GM12878 (cell line): ENCODE data around the gene ADAP1. TPM values are rescaled to one million over a fixed set of nuclear protein-coding genes. Genes with fewer than 3 reads are reported as not detected.

Source experiments
- ATAC-seq: fragments of 200-7000 bp; cut with Tn5 transposase; 3 replicates; pipeline ENCODE4 v1.9.1; 2020; ENCODE audit warnings: mild to moderate bottlenecking, moderate library complexity
- BruUV-seq: library from RNA; stranded (reverse); fragments of 400-500 nt; replicated peaks from 2 replicates; lab custom pipeline; 2021; lab: Mats Ljungman, UMichigan
- CTCF ChIA-PET: fragments of 300-600 bp; sonication (Branson Sonifier 250); formaldehyde crosslinking; extraction: SDS; loops from one replicate; lab custom pipeline; 2021; ENCODE audit warnings: inconsistent platforms; lab: Yijun Ruan, JAX
- POLR2A ChIA-PET: fragments of 350-600 bp; formaldehyde crosslinking; extraction: SDS; loops from one replicate; lab custom pipeline; 2021; ENCODE audit warnings: inconsistent platforms; lab: Charles Lee
- RAD21 ChIA-PET: fragments of 300-600 bp; sonication (Branson Sonifier 250); formaldehyde crosslinking; loops from one replicate; lab custom pipeline; 2023; ENCODE audit warnings: antibody characterized with exemption; ENCODE audit not compliant: unreplicated experiment; lab: Charles Lee
- SMC1A ChIA-PET: fragments of 300-600 bp; sonication (Branson Sonifier 250); formaldehyde crosslinking; loops from one replicate; lab custom pipeline; 2023; ENCODE audit not compliant: unreplicated experiment, uncharacterized antibody; lab: Charles Lee
- DNase-seq: peaks from one replicate; pipeline ENCODE4 v3.0.0-alpha.2; 2011; ENCODE audit warnings: low read depth, low spot score
- FAIRE-seq: peaks from 3 replicates; lab custom pipeline; 2011; peaks lifted over from hg19 to GRCh38; lab: Jason Lieb, UNC
- H2AFZ ChIP-seq: 2 replicates; pipeline ENCODE4 v1.6.0; 2011; ENCODE audit warnings: low read depth, low read length, control low read depth; ENCODE audit not compliant: control insufficient read depth
- H3K27ac ChIP-seq: 2 replicates; pipeline ENCODE4 v1.5.1; 2011; ENCODE audit warnings: control low read depth; ENCODE audit not compliant: control insufficient read depth, insufficient read depth
- H3K27me3 ChIP-seq, 2 experiments: replicated peaks in 1 of 2; 2 replicates each; pipeline versions ENCODE4 v1.6.0 to v1.6.1; 2011; ENCODE audit warnings: low read length in 1 of 2; ENCODE audit not compliant: control insufficient read depth in 2 of 2, insufficient read depth in 2 of 2
- H3K36me3 ChIP-seq, 2 experiments: 2 replicates each; pipeline ENCODE4 v1.5.1; 2011; ENCODE audit warnings: low read length in 1 of 2; ENCODE audit not compliant: control insufficient read depth in 2 of 2, insufficient read depth in 2 of 2
- H3K4me1 ChIP-seq: 2 replicates; pipeline ENCODE4 v1.6.1; 2011; ENCODE audit warnings: mild to moderate bottlenecking, low read length, moderate library complexity, mixed read lengths; ENCODE audit not compliant: control insufficient read depth, insufficient read depth
- H3K4me2 ChIP-seq: 2 replicates; pipeline ENCODE4 v1.6.0; 2011; ENCODE audit warnings: control low read depth; ENCODE audit not compliant: control insufficient read depth, insufficient read depth
- H3K4me3 ChIP-seq: fragments of 200-600 bp; sonication (generic); 2 replicates; pipeline ENCODE4 v1.5.1; 2016
- H3K79me2 ChIP-seq: 2 replicates; pipeline ENCODE4 v1.6.0; 2011; ENCODE audit warnings: low read length; ENCODE audit not compliant: control insufficient read depth, insufficient read depth
- H3K9ac ChIP-seq: 2 replicates; pipeline ENCODE4 v1.8.0; 2011; ENCODE audit warnings: low read length, control low read depth, mixed read lengths; ENCODE audit not compliant: control insufficient read depth, insufficient read depth
- H3K9me3 ChIP-seq: replicated peaks from 3 replicates; pipeline ENCODE4 v1.5.1; 2011; ENCODE audit warnings: mild to moderate bottlenecking, low read length; ENCODE audit not compliant: control insufficient read depth, insufficient read depth
- H4K20me1 ChIP-seq: 2 replicates; pipeline ENCODE4 v1.6.0; 2011; ENCODE audit not compliant: control insufficient read depth, insufficient read depth
- BRCA1 ChIP-seq: IDR thresholded peaks from 2 replicates; pipeline ENCODE4 v1.6.1; 2011; ENCODE audit warnings: low read depth, low read length, improper control_type of control experiment
- CHD4 ChIP-seq: fragments of 200-600 bp; sonication (generic); IDR thresholded peaks from 2 replicates; pipeline ENCODE4 v1.6.1; 2016; ENCODE audit warnings: mild to moderate bottlenecking
- E2F4 ChIP-seq: IDR thresholded peaks from 2 replicates; pipeline ENCODE4 v1.6.1; 2012; ENCODE audit warnings: low read depth, low read length, improper control_type of control experiment
- FOXK2 ChIP-seq: fragments of 450-650 bp; IDR thresholded peaks from 2 replicates; pipeline ENCODE4 v1.6.1; 2017; ENCODE audit warnings: mild to moderate bottlenecking, moderate library complexity
- NFYA ChIP-seq: IDR thresholded peaks from 2 replicates; pipeline ENCODE4 v1.6.1; 2011; ENCODE audit warnings: low read depth, mild to moderate bottlenecking, low read length, improper control_type of control experiment, borderline replicate concordance
- TARDBP ChIP-seq: IDR thresholded peaks from 2 replicates; pipeline ENCODE4 v1.6.1; 2016; ENCODE audit warnings: borderline replicate concordance
- TCF3 ChIP-seq: IDR thresholded peaks from 2 replicates; pipeline ENCODE4 v1.6.1; 2012; ENCODE audit warnings: low read depth, mild to moderate bottlenecking, low read length, borderline replicate concordance; ENCODE audit not compliant: insufficient read depth
- ZNF592 ChIP-seq: fragments of 450-650 bp; IDR thresholded peaks from 2 replicates; pipeline ENCODE4 v1.6.1; 2017; ENCODE audit warnings: mild to moderate bottlenecking, moderate library complexity
- ZNF622 ChIP-seq: fragments of 450-650 bp; IDR thresholded peaks from 2 replicates; pipeline ENCODE4 v1.6.1; 2017; ENCODE audit warnings: mild to moderate bottlenecking, inconsistent platforms
- WGBS: methylation state at CpG from one replicate; pipeline ENCODE4 v1.1.6; 2016; ENCODE audit warnings: low lambda C conversion rate; ENCODE audit not compliant: insufficient replicate concordance, insufficient coverage; ENCODE audit errors: missing lambda C conversion rate; 5-methylcytosine and 5-hydroxymethylcytosine counted together
- in situ Hi-C: fragments of 300-500 bp; cut with MboI; formaldehyde crosslinking; loops from 9 replicates; pipeline ENCODE4 v1.14.3; 2018; ENCODE audit warnings: mixed read lengths
- intact Hi-C: fragments of 100-400 bp; cut with micrococcal nuclease; formaldehyde crosslinking; loops from one replicate; pipeline ENCODE4 v1.14.2; 2022; ENCODE audit not compliant: unreplicated experiment
- polyA plus RNA-seq, 11 experiments: library from polyadenylated mRNA; depleted of rRNA in 4 of 11; unstranded in 6 of 11; stranded (reverse) in 5 of 11; fragments of >200 nt; fragmentation: Nextera tagmentation in 4 of 11; fragmentation: Illumina TruSeq in 1 of 11; extraction: Ambion mirVana in 4 of 11; extraction: Trizol in 1 of 11; gene quantifications; 1 replicate in 1 of 11; 2 replicates in 10 of 11; pipeline versions ENCODE4 v1.2.1 to v1.2.3, GENCODE V29; 2011 to 2016; ENCODE audit warnings: inconsistent platforms in 2 of 11, missing spikeins in 2 of 11, low read depth in 1 of 11
- total RNA-seq, 4 experiments: library from RNA; depleted of rRNA in 3 of 4; stranded (reverse); fragments of >200 nt in 3 of 4; fragmentation: Illumina TruSeq in 1 of 4; extraction: Trizol in 1 of 4; gene quantifications; 2 replicates each; pipeline versions ENCODE4 v1.2.1 to v1.2.3, GENCODE V29; 2013 to 2021

ADAP1 gene
- total and polyA plus RNA-seq, 10 of the 15 experiments (the other 5 are each of a cell fraction or from before 2014, with no cell fraction given): 0.22 to 44.2 (median 22.0) TPM; not detected in 1

DNA sequence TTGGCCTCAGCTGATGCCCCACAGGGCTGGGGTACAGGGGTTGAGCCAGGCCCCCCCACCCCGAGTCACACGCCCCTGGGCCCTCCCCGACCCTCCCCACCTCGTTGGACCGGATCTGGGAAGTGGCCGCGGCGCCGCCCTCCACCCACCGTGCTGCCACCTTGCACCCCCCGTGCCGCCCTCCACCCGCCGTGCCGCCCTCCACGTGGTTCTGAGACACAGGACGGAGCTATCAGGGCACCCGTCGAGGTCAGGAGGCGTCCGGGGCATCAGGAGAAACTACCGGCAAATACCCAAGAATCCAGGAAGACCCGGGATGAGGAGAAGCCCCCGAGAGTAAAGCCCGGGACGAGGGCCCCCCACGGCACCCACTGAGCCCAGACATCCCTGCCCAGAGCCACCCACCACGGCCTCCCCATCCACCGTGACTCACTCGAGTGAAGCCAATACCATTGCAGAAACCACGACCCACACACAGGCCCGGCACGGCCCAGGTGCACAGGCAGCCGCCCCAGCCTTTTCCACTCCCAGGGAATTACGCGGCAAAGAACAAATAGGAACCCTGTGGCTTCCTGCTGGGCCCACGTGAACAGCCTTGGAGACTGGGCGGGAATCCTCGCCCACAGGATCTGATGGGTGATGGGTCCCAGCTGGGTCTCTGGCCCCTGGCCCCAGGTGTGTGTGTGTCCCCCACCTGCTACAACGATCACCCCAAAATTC, 34.0 kb downstream of the ADAP1 start:
- no peak overlapping the region for H2AFZ ChIP-seq
- 0 out of 2 replicates have a peak overlapping the region, but pooled peaks have one; percentile 10 for H3K27ac ChIP-seq
- no peak overlapping the region for H3K9ac ChIP-seq
- SMC1A ChIA-PET: interaction anchor here (1.1 kb wide), 1 partner anchor 11 kb away, joined by 5 read pairs; no protein-coding TSS in a partner anchor
- no peak for FAIRE-seq
- TF ChIP-seq TCF3: 0 out of 2 replicates have a peak, but pooled peaks have one; percentile 9
- TF ChIP-seq FOXK2: no peak
- TF ChIP-seq, all 136 proteins: peak for 1
- peaks cover 11% of the 10 kb centered on the region for H3K79me2 ChIP-seq
- ChIA-PET CTCF (interaction anchor here (1.1 kb wide), 1 partner anchor 73 kb away, joined by 4 read pairs; no protein-coding TSS in a partner anchor), RAD21 (interaction anchor here (1.0 kb wide), 1 partner anchor 10 kb away, joined by 7 read pairs; no protein-coding TSS in a partner anchor), POLR2A (no interaction called here)
- BruUV-seq: no TSS peak
- 62% methylated on average over 35 of the region's 40 CpGs for WGBS
- H3K27me3 ChIP-seq: no peaks in the 10 kb centered on the region
- intact Hi-C loops (no loop called here), in situ Hi-C loops (no loop called here)
- H3K4me1 ChIP-seq: peaks cover 37% of the 10 kb centered on the region
- H4K20me1 ChIP-seq: no peaks in the 10 kb centered on the region
- H3K9me3 ChIP-seq: no peaks in the 10 kb centered on the region
- peak overlapping the region; percentile 17; the same call in 1 of the 2 replicates for H3K4me2 ChIP-seq
- no peak overlapping the region for H3K4me3 ChIP-seq
- H3K36me3 ChIP-seq: peaks cover 0 to 6% of the 10 kb centered on the region in 2 experiments; a peak in 3 of 4 replicates
- DNase-seq (no peak), ATAC-seq (no peak)

- Histone ChIP-seq H3K36me3 (peaks cover 0 to 6% of the 10 kb centered on the region in 2 experiments; a peak in 3 of 4 replicates), H3K4me3 (no peak overlapping the region), H2AFZ (no peak overlapping the region), H3K9ac (no peak overlapping the region), H3K27me3 (no peaks in the 10 kb centered on the region), H4K20me1 (no peaks in the 10 kb centered on the region), H3K4me1 (peaks cover 31% of the 10 kb centered on the region), H3K9me3 (no peaks in the 10 kb centered on the region), H3K4me2 (no peak overlapping the region), H3K79me2 (peaks cover 11% of the 10 kb centered on the region), H3K27ac (no peak overlapping the region)
- ChIA-PET SMC1A (no interaction called here), CTCF (no interaction called here), RAD21 (no interaction called here), POLR2A (no interaction called here)
- ATAC-seq: no peak
- intact Hi-C loops: no loop called here
- WGBS: 89% methylated on average over 24 of the region's 26 CpGs
- no peak for FAIRE-seq
- DNase-seq: no peak
- BruUV-seq: no TSS peak
- in situ Hi-C loops: no loop called here
- TF ChIP-seq ZNF622 (no peak), BRCA1 (no peak), NFYA (no peak), CHD4 (no peak), E2F4 (no peak), ZNF592 (no peak), TARDBP (no peak)
Observed at GRCh38 chr7:919924-920341, 34.5 kb downstream of the ADAP1 start.
